ENCODE data around the gene PSMA5. TPM values are rescaled to one million over a fixed set of nuclear protein-coding genes. Genes with fewer than 3 reads are reported as not detected.

The PSMA5 gene
- total and polyA plus RNA-seq, 2 of the 13 experiments (the other 11 are each of a cell fraction or from before 2014, with no cell fraction given): 140 to 169 TPM

DNA sequence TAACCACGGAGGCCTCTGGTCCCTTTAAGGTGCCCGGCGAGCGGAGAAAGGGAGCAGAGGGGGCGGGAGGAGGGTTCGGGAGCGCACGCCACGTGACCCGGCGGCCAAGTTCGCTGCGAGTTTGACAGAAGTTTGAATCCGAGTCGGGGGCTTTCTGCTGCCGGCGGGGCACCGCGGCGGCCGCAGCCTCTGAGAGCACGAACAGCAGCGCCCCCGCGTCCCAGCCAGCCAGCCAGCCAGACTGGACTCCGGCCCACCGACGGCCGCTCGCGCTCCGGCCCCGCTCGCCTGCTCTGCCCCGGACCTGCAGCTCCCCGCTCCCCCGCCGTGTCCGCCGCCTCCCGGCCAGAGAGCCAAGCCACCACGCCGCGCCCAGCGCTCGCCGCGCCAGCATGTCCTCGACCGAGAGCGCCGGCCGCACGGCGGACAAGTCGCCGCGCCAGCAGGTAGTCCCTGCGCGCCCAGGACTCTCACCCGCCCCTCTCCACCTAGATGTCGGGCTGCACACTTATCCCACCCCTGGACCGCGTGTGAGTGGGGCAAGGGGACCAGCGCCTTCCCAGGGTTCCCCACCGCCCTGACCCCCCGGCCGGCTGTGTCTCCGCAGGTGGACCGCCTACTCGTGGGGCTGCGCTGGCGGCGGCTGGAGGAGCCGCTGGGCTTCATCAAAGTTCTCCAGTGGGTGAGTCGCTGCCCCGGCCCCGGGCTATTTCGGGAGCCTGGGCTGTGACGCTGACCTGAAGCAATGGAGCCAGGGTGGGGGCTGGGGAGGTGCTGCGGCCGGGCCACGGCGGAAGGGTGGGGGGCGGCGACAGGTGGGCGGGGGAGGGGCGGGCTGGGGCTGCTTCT lies 40.4 kb upstream of the PSMA5 start, which contains the start of gene SYPL2 (continued):
- TF ChIP-seq MTA1 (CRISPR knock-in tag; IDR thresholded peaks at IDR 0.05; ENCODE audit: borderline replicate concordance) (peak; percentile 69; the same call in 1 of the 2 replicates), YEATS4 (CRISPR knock-in tag; IDR thresholded peaks at IDR 0.05; ENCODE audit: borderline replicate concordance) (peak; percentile 44; the same call in 1 of the 2 replicates), ZNF777 (CRISPR knock-in tag; IDR thresholded peaks at IDR 0.05) (peak; percentile 100), CCDC6 (CRISPR knock-in tag; IDR thresholded peaks at IDR 0.05) (no peak), ZNF761 (CRISPR knock-in tag; conservative IDR thresholded peaks at IDR 0.05) (0 out of 2 replicates have a peak, but pooled peaks have one; percentile 47), ZNF670 (CRISPR knock-in tag; IDR thresholded peaks at IDR 0.05; ENCODE audit: borderline replicate concordance) (no peak), ARID2 (CRISPR knock-in tag; IDR thresholded peaks at IDR 0.05; ENCODE audit: borderline replicate concordance) (no peak), KLF15 (CRISPR knock-in tag; IDR thresholded peaks at IDR 0.05; ENCODE audit: borderline replicate concordance) (0 out of 2 replicates have a peak, but pooled peaks have one; percentile 49), HNF4G (IDR thresholded peaks at IDR 0.05; ENCODE audit: borderline replicate concordance, low read depth, low read length) (peak; percentile 25; the same call in 1 of the 2 replicates), HNF4G (CRISPR knock-in tag; IDR thresholded peaks at IDR 0.05; ENCODE audit: borderline replicate concordance, low read depth) (no peak), PHF8 (CRISPR knock-in tag; IDR thresholded peaks at IDR 0.05) (0 out of 2 replicates have a peak, but pooled peaks have one; percentile 17), ZNF773 (CRISPR knock-in tag; IDR thresholded peaks at IDR 0.05; ENCODE audit: borderline replicate concordance) (0 out of 2 replicates have a peak, but pooled peaks have one; percentile 15), ZMYM4 (CRISPR knock-in tag; IDR thresholded peaks at IDR 0.05) (0 out of 2 replicates have a peak, but pooled peaks have one; percentile 23), MAFF (IDR thresholded peaks at IDR 0.05; ENCODE audit: low read depth, low read length) (no peak), CBX2 (IDR thresholded peaks at IDR 0.05; ENCODE audit: low read depth, low read length) (no peak), CBX2 (CRISPR knock-in tag; IDR thresholded peaks at IDR 0.05; ENCODE audit: low read depth) (peak; percentile 89), KDM5B (CRISPR knock-in tag; IDR thresholded peaks at IDR 0.05; ENCODE audit: borderline replicate concordance) (peak; percentile 62; the same call in 1 of the 2 replicates)
- TF ChIP-seq, protein P1, sequence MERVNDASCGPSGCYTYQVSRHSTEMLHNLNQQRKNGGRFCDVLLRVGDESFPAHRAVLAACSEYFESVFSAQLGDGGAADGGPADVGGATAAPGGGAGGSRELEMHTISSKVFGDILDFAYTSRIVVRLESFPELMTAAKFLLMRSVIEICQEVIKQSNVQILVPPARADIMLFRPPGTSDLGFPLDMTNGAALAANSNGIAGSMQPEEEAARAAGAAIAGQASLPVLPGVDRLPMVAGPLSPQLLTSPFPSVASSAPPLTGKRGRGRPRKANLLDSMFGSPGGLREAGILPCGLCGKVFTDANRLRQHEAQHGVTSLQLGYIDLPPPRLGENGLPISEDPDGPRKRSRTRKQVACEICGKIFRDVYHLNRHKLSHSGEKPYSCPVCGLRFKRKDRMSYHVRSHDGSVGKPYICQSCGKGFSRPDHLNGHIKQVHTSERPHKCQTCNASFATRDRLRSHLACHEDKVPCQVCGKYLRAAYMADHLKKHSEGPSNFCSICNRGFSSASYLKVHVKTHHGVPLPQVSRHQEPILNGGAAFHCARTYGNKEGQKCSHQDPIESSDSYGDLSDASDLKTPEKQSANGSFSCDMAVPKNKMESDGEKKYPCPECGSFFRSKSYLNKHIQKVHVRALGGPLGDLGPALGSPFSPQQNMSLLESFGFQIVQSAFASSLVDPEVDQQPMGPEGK (CRISPR knock-in tag; IDR thresholded peaks at IDR 0.05): 0 out of 2 replicates have a peak, but pooled peaks have one; percentile 14
- TF ChIP-seq, protein P2, sequence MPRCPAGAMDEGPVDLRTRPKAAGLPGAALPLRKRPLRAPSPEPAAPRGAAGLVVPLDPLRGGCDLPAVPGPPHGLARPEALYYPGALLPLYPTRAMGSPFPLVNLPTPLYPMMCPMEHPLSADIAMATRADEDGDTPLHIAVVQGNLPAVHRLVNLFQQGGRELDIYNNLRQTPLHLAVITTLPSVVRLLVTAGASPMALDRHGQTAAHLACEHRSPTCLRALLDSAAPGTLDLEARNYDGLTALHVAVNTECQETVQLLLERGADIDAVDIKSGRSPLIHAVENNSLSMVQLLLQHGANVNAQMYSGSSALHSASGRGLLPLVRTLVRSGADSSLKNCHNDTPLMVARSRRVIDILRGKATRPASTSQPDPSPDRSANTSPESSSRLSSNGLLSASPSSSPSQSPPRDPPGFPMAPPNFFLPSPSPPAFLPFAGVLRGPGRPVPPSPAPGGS (CRISPR knock-in tag; IDR thresholded peaks at IDR 0.05): peak; percentile 21; the same call in 1 of the 2 replicates
- TF ChIP-seq, protein P3, sequence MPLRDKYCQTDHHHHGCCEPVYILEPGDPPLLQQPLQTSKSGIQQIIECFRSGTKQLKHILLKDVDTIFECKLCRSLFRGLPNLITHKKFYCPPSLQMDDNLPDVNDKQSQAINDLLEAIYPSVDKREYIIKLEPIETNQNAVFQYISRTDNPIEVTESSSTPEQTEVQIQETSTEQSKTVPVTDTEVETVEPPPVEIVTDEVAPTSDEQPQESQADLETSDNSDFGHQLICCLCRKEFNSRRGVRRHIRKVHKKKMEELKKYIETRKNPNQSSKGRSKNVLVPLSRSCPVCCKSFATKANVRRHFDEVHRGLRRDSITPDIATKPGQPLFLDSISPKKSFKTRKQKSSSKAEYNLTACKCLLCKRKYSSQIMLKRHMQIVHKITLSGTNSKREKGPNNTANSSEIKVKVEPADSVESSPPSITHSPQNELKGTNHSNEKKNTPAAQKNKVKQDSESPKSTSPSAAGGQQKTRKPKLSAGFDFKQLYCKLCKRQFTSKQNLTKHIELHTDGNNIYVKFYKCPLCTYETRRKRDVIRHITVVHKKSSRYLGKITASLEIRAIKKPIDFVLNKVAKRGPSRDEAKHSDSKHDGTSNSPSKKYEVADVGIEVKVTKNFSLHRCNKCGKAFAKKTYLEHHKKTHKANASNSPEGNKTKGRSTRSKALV (CRISPR knock-in tag; IDR thresholded peaks at IDR 0.05): no peak
- TF ChIP-seq, protein P4, sequence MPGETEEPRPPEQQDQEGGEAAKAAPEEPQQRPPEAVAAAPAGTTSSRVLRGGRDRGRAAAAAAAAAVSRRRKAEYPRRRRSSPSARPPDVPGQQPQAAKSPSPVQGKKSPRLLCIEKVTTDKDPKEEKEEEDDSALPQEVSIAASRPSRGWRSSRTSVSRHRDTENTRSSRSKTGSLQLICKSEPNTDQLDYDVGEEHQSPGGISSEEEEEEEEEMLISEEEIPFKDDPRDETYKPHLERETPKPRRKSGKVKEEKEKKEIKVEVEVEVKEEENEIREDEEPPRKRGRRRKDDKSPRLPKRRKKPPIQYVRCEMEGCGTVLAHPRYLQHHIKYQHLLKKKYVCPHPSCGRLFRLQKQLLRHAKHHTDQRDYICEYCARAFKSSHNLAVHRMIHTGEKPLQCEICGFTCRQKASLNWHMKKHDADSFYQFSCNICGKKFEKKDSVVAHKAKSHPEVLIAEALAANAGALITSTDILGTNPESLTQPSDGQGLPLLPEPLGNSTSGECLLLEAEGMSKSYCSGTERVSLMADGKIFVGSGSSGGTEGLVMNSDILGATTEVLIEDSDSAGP (CRISPR knock-in tag; IDR thresholded peaks at IDR 0.05; ENCODE audit: borderline replicate concordance): peak; percentile 98
